Esophagus squamous epithelium (tissue), 4 donors: Measurements from ENCODE around the gene CCDC80.

Experiments
- CTCF ChIP-seq, 6 experiments: fragments of 450-650 bp in 4 of 6; fragments of 200-600 bp in 2 of 6; sonication (generic) in 2 of 6; IDR thresholded peaks; one replicate each; pipeline ENCODE4 v1.5.1; 2016 to 2019; ENCODE audit warnings: antibody characterized with exemption in 6 of 6, mild to moderate bottlenecking in 4 of 6, moderate library complexity in 4 of 6
- POLR2A ChIP-seq, 4 donors: fragments of 450-650 bp; IDR thresholded peaks; one replicate each; pipeline ENCODE4 v1.6.1; 2017; ENCODE audit warnings: antibody characterized with exemption in 4 of 4, mild to moderate bottlenecking in 4 of 4, moderate library complexity in 3 of 4

- TF ChIP-seq CTCF (IDR thresholded peaks at IDR 0.05) (no peak), POLR2A (IDR thresholded peaks at IDR 0.05) (no peak)
Observed at GRCh38 chr3:112671930-112672715, 31.2 kb upstream of the CCDC80 start.
